ENCODE data around the gene FHIT. TPM values are rescaled to one million over a fixed set of nuclear protein-coding genes. Genes with fewer than 3 reads are reported as not detected.

FHIT gene
- total and polyA plus RNA-seq, 4 donors = 2.1 to 14.7 (median 6.6) TPM

- Histone ChIP-seq H3K4me1 (ENCODE audit: control insufficient read depth in 4 of 4, insufficient read depth in 4 of 4, low read length in 3 of 4) (no peaks in the 10 kb centered on the region), H3K36me3 (ENCODE audit: control insufficient read depth in 4 of 4, insufficient read depth in 3 of 4, low read depth in 1 of 4, low read length in 3 of 4) (no peaks in the 10 kb centered on the region)
- DNase-seq (ENCODE audit: low spot score) = no peak
Observed at GRCh38 chr3:60363817-60364216, 887.4 kb downstream of the FHIT start.

More at GRCh38 chr3:60363817-60364216, 887.4 kb downstream of the FHIT start:
- Histone ChIP-seq H3K27ac (ENCODE audit: low read depth in 1 of 2, low read length in 2 of 2) (no peak overlapping the region), H3K9ac (ENCODE audit: low read depth in 1 of 2, low read length in 2 of 2) (no peak overlapping the region), H3K27me3 (ENCODE audit: control insufficient read depth in 4 of 4, insufficient read depth in 4 of 4, low read length in 3 of 4) (no peaks in the 10 kb centered on the region), H3K4me3 (ENCODE audit: low read depth in 1 of 3, low read length in 3 of 3) (no peak overlapping the region), H3K9me3 (ENCODE audit: control insufficient read depth in 4 of 4, low read length in 3 of 4) (no peaks in the 10 kb centered on the region)
- TF ChIP-seq REST (IDR thresholded peaks at IDR 0.05) (no peak), JUND (IDR thresholded peaks at IDR 0.05) (no peak), MAX (IDR thresholded peaks at IDR 0.05) (no peak), TAF1 (conservative IDR thresholded peaks at IDR 0.05) (no peak), SP1 (IDR thresholded peaks at IDR 0.05) (no peak), GABPA (IDR thresholded peaks at IDR 0.05 in 1 of 2, conservative IDR thresholded peaks at IDR 0.05 in 1 of 2) (no peak), FOXA2 (IDR thresholded peaks at IDR 0.05) (no peak), HNF4A (conservative IDR thresholded peaks at IDR 0.05) (no peak), NR2F2 (IDR thresholded peaks at IDR 0.05) (no peak), CTCF (IDR thresholded peaks at IDR 0.05; ENCODE audit: low read depth, low read length, missing input control) (no peak), RXRA (IDR thresholded peaks at IDR 0.05) (no peak), YY1 (IDR thresholded peaks at IDR 0.05) (no peak), RAD21 (IDR thresholded peaks at IDR 0.05) (no peak), EGR1 (IDR thresholded peaks at IDR 0.05; ENCODE audit: low read depth in 2 of 2) (no peak), ATF3 (IDR thresholded peaks at IDR 0.05) (no peak), HNF4G (IDR thresholded peaks at IDR 0.05) (no peak)
- TF ChIP-seq, protein P1, sequence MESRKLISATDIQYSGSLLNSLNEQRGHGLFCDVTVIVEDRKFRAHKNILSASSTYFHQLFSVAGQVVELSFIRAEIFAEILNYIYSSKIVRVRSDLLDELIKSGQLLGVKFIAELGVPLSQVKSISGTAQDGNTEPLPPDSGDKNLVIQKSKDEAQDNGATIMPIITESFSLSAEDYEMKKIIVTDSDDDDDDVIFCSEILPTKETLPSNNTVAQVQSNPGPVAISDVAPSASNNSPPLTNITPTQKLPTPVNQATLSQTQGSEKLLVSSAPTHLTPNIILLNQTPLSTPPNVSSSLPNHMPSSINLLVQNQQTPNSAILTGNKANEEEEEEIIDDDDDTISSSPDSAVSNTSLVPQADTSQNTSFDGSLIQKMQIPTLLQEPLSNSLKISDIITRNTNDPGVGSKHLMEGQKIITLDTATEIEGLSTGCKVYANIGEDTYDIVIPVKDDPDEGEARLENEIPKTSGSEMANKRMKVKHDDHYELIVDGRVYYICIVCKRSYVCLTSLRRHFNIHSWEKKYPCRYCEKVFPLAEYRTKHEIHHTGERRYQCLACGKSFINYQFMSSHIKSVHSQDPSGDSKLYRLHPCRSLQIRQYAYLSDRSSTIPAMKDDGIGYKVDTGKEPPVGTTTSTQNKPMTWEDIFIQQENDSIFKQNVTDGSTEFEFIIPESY (IDR thresholded peaks at IDR 0.05) = no peak
- WGBS = 79% methylated on average over 2 of the region's 2 CpGs

Data from liver (tissue), 9 donors.